DND-41 (cell line): ENCODE data around the gene SDE2.

Source experiments
- EZH2 ChIP-seq: IDR thresholded peaks from 3 replicates; pipeline ENCODE4 v1.6.1; 2012; ENCODE audit warnings: borderline replicate concordance, low read depth, mild to moderate bottlenecking, moderate library complexity, low read length, inconsistent platforms; ENCODE audit not compliant: severe bottlenecking
- TF ChIP-seq, protein P1 (sequence below): IDR thresholded peaks from 2 replicates; pipeline ENCODE4 v1.5.1; 2012; ENCODE audit warnings: borderline replicate concordance, low read length, moderate library complexity, mild to moderate bottlenecking; ENCODE audit not compliant: poor library complexity, severe bottlenecking; ENCODE audit errors: extremely low read depth

DNA sequence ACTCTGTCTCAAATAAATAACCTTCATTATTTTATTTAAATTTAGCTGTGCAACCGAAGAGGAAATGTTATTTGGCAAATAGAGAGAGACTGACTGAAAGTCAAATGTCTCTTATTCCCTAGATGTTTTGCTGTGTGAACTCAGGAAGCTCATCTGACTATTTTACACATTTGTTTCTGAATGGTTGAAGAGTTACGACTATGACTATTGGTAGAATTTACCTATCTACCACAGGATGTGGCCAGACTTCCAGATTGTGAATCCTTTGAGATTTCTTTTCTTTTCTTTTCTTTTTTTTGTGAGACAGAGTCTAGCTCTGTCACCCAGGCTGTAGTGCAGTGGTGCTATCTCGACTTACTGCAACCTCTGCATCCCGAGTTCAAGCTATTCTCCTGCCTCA lies 5.3 kb upstream of the SDE2 start:
- TF ChIP-seq, protein P1, sequence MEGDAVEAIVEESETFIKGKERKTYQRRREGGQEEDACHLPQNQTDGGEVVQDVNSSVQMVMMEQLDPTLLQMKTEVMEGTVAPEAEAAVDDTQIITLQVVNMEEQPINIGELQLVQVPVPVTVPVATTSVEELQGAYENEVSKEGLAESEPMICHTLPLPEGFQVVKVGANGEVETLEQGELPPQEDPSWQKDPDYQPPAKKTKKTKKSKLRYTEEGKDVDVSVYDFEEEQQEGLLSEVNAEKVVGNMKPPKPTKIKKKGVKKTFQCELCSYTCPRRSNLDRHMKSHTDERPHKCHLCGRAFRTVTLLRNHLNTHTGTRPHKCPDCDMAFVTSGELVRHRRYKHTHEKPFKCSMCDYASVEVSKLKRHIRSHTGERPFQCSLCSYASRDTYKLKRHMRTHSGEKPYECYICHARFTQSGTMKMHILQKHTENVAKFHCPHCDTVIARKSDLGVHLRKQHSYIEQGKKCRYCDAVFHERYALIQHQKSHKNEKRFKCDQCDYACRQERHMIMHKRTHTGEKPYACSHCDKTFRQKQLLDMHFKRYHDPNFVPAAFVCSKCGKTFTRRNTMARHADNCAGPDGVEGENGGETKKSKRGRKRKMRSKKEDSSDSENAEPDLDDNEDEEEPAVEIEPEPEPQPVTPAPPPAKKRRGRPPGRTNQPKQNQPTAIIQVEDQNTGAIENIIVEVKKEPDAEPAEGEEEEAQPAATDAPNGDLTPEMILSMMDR = no peak
- no peak for TF ChIP-seq EZH2
